GM21447 (cell line): ENCODE data around the gene TMEM151B.
"Not testable (repeated sequence)": the region's sequence is repeated elsewhere in the genome, so short reads cannot be mapped to it uniquely, and the experiment has no call there.

Experiments used
- ATAC-seq: cut with Tn5 transposase; IDR thresholded peaks from one replicate; pipeline ENCODE4 v1.9.1; 2021; ENCODE audit not compliant: unreplicated experiment

Gene TMEM151B

DNA sequence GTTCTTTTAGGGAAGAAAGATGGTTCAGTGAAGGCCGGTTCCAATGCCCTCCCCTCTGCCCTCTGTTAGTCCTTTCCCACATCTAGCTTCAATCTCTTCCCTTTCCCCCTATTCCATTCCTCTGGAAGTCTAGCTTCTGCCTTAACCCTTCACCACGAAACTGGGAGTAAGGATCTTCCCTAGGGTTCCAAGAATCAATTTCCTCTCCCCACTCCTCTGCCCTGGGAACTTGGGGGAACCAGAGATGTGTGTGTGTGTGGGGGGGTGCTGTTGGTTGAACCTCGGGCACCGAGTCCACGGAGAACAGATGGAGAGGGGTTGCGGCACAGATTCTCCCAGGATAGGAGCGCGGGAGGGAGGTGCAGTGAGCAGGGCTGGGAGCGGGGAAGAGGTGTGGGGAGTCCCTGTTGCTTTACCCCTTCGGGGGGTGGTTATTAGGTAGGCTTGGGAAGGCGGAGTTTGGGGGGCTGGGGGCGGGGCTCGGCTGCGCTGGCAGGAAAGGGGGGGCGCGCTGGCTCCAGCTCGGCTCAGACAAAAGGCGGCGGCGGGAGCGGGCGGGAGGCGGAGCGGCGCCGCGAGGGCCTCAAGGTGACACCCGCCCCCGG lies at the start of gene TMEM151B:
TMEM151B (plus strand) TSS at position 530 of the 605 bp plus-strand sequence. CDS start 293 bp downstream, outside the sequence.
- ATAC-seq: no peak

DNA sequence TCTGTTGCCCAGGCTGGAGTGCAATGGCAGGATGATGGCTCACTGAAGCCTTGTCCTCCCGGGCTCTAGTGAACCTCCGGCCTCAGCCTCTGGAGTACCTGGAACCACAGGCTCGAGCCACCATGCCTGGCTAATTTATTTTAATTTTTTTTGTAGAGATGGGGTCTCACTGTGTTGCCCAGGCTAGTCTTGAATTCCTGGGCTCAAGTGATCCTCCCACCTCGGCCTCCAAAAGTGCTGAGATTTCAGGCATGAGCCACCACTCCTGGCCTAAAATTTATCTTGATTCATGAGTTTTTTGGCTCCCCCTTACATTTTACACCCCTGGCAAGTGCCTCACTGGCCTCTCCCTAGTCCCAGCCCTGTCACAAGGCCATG lies 49.3 kb upstream of the TMEM151B start:
- ATAC-seq: no peak

DNA sequence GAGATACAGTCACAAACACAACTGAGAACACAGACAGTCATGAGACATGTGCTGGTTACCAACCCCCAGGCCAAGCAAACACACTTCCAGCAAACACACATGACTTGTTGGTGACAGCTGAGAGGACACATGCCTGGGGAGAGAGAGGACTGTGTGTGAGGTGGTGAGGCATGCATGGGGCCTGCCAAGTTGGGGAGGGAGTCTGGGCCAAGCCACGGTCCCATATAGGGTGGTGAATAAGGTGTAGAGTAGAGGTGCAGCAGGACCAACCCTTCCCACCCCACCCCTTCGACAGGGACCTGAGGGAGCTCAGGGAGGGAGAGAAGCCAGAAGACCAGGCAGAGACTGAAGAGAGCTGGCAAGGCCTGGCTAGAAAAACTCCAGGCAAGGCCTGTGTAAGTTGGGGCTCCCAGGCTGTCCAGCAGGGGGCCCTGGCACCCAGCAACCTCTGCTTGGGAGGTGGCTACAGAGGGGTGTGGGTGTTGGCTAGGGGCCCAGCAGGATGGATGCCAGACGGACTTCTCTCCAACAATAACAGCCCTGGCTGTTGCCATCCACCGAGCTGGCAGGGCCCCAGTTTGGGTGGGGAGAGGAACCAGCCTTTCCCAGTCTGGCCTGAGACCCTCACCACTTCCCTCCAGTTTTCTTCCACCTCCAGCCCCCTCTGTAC lies 48.8 kb upstream of the TMEM151B start:
- ATAC-seq: peak; percentile 30

DNA sequence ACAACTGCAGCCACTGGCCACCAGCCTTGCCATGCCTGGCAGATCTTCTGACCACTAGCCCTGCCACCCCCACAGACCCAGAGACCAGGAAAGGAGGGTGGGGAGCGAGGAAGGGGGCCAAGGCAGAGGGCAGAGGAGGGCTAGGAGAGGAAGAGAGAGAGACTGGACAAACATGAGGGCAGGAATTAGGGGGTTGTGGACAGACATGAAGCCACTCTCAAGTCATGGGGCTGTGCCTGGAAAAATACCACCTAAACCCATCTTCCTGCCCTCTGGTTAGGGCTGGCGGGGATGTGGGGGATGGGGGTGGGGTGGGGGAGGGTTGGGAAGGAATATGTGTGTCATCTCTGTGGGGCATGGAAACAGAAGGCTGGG lies 48.3 kb upstream of the TMEM151B start:
- ATAC-seq: no peak

DNA sequence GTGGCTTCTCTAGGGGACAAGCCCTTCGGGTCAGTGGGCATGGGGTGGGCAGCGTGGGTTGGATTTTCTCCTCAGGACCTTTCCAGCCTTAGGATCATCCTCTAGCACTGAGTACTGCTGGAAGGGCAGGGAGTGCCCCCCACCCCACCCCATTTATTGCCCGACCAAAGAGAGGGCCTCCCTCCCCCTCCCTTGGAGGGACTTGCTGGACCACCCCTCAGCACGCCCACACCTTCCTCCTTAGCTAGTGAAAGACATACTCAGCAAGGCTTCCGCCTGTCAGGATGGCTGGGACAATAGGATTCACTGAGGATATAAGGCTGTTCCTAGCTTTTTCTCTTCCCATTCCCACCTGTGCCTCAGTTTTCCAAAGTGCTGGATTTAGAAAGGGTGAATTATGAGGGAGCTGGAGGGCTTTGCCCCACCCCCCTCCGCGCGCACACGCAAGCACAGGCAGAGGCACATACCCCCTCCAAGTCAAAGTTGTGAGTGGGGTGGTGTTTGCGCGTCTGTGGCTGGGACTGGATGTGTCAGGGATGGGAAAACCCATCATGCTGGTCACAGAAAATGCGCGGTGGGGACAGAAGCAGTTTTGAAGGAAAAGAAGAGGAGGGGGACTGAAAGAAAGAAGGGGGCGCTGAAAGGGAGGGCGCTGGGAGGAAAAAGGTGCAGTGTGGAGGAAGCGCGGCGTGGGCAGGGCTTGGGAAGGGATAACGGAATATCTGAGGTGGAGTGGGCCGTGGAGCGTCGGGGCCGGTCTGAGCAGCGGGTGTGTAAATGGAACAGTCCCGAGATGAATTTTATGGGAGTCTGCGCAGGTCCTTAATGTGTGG lies 47.5 kb upstream of the TMEM151B start:
- ATAC-seq: no peak

DNA sequence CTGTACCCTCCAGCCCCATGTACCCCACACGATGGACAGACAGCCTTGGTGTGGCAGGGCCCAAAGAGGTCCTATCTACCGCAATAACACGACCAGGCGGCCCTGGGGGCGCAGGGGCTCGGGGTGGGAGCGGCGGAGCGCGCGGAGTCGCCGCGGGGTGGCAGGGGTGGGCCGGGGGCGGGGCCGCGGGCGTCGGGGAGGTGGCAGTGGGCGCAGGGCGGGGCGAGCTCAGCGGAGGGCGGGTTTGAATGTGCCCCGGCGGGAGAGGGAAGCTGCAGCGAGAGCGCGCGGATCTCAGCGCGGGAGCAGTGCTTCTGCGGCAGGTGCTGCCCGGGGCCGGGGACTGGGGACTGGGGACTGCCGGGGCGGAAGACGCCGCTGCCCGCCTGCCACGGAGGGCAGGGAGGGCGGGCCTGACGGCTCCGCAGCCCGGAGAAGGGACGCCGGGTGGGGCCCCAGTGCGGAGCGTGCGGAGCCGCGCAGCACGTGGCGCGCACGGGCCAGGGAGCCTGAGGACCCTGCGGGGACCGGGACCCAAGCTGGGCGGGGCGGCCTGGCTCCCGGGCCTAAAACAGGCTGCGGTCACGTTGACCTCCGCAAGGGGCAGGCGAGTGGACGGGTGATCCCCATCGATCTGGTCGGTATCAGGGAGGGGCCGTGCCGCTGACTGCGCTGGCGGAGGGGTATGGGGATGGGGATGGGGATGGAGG lies 46.8 kb upstream of the TMEM151B start, which contains the start of gene SLC29A1:
SLC29A1 (plus strand) TSS at position 277 of the 710 bp plus-strand sequence. CDS start 3,719 bp downstream, outside the sequence.
- peak; percentile 48 for ATAC-seq

DNA sequence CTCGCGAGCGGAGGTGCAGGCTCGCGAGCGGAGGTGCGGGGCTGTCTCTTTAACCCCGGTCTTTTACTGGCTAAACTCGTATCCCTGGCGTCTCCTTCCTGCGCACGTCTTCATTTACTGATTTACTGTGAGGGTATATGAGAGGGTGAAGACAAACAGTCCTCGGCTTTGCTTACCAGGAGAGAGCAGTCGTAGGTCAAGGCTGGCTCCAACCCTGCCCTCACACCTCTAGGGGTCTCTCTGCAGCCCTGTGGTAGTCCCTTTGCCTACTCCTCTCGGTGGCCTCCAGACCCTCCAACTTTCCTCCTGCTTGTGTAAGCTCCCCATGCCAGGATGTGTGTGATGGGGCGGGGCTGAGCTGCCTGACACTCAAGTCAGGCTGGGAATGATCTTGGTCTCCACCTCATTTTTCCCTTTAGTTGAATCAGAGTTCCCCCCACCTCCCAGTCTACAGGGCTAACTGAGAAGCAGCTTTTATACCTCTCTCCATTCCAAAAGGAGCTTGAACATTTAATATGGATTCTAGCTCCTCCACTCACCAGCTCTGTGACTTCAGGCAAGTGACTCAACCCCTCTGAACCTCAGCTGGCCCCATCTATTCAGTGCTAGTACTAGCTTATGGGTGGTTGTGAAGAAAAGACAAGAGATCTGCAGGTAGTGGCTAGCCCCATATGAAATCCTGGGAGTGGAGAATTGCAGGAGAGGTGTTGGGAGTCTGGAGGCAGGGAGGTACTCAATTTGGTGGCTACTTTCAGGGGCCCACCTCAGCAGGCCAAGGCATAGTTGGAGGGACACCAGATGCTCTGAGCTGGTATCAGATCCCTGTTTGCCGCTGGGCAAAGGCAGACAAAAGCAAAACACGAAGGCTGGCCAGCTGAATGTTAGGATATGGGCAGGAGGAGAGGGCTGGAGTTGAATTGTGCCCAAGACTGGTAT lies 46.0 kb upstream of the TMEM151B start:
- peak; percentile 23 for ATAC-seq

DNA sequence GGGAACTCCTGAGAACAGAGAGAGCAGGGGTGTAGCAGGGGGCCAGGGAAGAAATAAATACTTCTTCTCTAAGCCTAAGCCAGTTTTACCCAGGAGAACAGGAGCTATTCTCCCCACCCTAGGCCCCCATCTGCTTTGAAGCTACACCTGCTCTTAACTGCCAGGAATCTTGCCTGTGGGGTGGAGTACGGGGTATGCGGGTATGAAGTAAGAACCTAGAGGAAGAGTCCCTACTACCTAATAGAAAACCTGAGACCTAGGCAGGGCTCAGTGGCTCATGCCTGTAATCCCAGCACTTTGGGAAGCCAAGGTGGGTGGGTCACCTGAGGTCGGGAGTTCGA lies 45.3 kb upstream of the TMEM151B start:
- no peak for ATAC-seq

DNA sequence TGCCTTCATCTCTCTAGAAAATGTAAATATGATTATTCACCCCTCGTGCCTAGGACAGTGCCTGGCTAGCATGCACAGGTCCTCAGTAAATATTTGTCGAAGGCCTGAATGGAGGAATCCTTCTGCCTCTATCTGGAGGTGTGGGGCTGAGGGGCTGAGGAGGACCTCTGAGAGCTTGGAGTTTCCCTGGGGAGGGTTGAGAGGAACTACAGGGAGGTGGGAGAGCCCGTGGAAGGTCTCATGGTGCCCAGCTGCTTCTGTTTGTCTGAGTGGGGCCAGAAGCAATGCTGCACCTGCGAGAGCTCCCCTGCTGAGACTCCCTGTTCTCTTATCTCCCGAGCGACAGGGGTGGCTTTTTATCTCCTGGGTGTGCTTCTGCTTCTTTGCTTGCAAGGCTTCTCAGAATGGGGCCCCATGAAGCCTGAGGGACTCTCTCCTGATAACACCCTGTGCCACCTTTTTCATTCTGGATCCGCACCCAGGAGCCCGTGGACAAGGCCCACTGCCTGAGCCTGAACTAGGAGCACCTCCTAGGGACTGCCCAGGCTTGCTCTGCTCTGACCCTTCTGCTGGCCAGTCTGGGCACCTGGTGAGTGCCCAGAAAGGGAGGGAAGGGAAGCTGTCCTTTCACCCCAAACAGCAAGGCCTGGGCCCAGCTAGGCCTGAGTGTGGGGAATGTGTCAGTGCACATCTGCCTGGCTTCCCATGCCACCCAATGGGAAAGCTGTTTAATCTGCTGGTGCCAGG lies 44.5 kb upstream of the TMEM151B start:
- no peak for ATAC-seq

DNA sequence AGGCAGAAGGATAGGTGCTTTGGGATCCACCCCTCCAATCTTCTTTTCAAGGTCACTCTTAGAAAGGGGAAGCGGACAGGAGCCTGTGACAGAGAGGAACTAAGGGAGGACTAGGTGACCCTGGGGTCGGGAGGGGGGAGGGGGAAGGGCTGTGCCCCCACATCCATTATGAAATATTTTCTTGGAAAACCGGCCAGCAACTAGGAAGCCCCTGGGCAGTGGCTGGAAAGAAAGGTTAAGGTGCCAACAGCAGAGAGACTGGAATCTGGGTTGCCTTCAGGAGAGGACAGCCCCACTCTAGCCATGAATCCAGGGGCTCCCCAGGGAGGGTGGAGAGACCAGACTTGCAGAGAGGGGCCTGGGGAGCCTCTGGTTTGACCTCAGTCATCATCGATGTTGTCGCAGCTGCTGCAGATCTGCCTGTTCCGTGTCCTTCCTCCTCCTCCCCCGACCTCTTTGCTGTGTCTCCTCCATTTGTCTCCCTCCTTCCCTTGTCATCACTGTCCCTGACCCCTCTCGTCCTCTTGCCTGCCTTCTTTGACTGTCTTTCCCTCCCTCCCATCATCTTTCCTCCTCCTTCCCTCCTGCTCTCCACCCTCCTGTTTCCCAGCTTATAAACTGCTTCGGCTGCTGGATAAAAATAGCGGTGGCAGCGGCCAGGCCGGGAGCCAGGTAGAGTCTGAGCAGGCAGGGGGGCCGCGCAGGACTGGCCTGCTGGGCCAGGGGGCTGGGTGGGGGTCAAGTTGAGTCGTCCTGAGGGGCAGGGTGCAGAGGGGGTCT lies 43.7 kb upstream of the TMEM151B start:
- no peak for ATAC-seq

DNA sequence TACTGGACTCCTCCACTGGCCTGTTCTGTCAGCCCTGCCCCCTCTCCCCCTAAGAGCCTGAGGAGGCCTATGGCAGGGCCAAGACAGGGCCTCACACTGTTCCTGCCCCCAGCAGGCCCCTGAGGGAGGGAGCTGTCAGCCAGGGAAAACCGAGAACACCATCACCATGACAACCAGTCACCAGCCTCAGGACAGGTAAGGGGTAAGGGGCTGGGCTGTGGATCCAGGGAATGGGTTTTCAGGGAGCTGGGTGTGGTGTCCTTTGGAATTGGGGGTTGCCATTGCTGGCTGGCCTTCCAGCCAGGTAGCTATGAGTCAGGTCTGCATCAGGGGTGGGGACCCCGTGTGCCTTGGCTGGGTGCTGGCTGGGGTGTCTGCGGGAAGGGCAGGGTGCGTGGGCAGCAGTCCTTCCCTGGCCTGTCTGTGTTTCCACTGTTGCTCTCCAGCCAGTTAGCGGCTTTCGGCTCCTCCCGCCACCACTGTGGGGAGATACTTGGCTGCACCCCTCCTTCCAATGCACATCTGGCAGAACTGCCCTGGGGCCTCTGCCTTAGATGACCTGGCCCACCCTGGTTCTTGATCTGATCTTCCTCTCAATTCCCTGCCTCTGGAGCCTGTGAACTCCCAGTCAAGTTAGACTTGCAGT lies 43.0 kb upstream of the TMEM151B start:
- ATAC-seq: no peak

DNA sequence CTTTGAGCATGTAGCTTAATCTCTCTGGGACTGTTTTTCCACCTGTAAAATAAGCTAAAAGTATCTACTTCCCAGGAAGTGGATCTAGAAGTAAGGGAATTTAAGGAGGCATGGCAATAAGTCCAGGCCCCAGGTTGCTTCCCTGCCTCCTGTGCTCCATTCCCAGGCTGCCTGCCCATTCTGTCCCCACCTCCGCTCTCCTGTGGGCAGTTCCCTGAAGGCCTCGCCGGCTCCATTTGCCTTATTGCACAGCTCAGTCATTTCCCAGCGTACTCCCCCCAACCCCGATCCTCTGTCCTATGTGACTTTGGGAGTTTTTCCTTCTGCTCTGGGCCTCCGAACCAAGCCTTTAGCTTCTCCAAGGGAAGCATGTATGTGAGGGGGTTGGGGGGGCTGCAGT lies 42.2 kb upstream of the TMEM151B start:
- ATAC-seq: no peak

DNA sequence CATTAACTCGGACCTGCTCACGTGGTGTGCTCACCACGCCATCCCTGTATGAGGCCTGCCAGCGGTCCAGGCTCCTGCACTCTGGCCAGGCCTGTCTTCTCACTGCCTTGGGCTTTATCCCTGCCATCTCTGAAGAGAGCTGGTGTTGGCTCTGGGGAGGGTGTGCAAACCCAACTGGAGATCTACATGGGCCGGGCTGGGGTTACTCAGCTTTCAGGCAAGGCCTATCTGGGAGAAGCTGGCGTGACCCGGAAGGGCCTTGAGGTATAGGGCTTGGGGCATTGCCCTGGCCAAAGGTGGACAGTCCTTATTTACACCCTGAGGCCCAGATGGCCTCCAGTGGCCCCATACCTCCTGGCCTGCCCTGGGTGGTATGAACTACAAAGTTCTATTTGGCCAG lies 41.8 kb upstream of the TMEM151B start:
- ATAC-seq: no peak

DNA sequence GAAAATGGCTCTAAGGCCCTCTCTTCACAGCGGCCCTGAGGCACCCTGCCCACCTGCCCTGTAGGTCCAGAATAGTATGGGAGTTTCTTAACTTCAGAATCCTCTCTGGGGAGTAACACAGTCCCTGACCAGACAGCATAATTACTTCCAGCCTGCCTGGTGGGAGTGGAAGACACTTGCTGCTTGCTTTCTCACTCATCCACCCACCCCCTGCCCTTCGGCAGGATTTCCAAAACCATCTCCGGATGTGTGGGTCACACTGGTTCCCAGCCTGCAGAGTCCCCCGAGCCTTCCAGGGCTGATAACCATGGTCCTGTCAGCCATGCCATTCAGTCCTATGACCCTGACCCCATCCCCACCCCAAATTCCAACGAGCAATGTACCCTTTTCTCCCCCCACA lies 41.4 kb upstream of the TMEM151B start:
- no peak for ATAC-seq

DNA sequence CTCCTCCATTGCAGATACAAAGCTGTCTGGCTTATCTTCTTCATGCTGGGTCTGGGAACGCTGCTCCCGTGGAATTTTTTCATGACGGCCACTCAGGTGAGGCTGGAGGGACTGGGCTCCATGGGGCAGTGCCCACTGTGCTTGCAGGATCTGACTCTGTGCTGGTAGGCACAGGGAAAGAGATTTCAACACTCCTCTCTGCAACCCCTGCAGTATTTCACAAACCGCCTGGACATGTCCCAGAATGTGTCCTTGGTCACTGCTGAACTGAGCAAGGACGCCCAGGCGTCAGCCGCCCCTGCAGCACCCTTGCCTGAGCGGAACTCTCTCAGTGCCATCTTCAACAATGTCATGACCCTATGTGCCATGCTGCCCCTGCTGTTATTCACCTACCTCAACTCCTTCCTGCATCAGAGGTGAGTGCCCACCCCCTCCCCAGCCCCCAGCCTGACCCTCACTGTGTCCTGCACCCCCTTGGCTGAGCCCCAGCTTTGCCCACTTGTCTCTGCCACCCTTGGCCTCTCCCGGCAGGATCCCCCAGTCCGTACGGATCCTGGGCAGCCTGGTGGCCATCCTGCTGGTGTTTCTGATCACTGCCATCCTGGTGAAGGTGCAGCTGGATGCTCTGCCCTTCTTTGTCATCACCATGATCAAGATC lies 40.7 kb upstream of the TMEM151B start:
- ATAC-seq: no peak

DNA sequence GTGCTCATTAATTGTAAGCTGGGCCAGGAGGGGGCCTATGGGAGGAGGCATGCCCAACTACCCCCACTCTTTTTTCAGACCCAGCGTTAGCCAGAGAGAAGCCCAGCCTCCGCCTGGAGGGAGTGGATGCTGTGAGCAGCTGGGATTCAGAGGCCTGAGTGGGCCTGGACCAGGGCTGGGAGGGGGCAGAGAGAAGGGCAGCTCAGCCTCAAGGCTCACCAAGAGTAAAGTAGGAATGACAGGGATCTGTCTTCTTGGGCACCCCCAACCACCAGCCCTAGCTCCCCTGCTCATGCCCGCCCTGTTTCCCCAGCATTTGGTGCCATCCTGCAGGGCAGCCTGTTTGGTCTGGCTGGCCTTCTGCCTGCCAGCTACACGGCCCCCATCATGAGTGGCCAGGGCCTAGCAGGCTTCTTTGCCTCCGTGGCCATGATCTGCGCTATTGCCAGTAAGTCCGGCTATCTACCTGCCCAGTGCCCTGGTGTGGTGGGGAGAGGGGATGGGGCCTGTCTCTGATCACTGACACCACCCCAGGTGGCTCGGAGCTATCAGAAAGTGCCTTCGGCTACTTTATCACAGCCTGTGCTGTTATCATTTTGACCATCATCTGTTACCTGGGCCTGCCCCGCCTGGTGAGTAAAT lies 40.1 kb upstream of the TMEM151B start:
- ATAC-seq: no peak

DNA sequence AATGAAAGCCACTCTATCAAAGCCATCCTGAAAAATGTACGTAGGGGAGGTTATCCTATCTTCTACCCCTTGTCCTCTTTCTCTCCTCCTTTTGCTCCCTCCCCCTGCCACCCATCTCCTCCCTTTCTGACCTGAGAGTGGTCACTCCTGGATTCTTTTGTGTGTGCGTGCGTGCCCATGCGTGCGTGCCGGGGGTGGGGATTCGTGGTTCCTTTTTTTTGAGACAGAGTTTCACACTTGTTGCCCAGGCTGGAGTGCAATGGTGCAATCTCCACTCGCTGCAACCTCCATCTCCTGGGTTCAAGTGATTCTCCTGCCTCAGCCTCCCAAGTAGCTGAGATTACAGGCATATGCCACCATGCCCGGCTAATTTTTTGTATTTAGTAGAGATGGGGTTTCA lies 38.8 kb upstream of the TMEM151B start:
- ATAC-seq: not testable (repeated sequence)
